Measurements from ENCODE around the gene CLASP2.
"Not testable (repeated sequence)": the region's sequence is repeated elsewhere in the genome, so short reads cannot be mapped to it uniquely, and the experiment has no call there.

CLASP2 gene

GRCh38 chr3:33681667-33682066, 36.4 kb downstream of the CLASP2 start:
- H3K36me3 ChIP-seq (ENCODE audit: insufficient read depth, low read length): peaks cover 49% of the 10 kb centered on the region; the same call in 1 of the 2 replicates
- H3K79me2 ChIP-seq (ENCODE audit: insufficient read depth, low read length): no peaks in the 10 kb centered on the region
- no peak overlapping the region for H3K9ac ChIP-seq (ENCODE audit: low read depth, low read length, poor library complexity, severe bottlenecking)
- H3K4me1 ChIP-seq (ENCODE audit: insufficient read depth, low read length, poor library complexity, severe bottlenecking): no peaks in the 10 kb centered on the region
- no peaks in the 10 kb centered on the region for H4K20me1 ChIP-seq (ENCODE audit: insufficient read depth, low read length, poor library complexity, severe bottlenecking)
- H3K4me3 ChIP-seq (ENCODE audit: low read length, poor library complexity, severe bottlenecking): no peak overlapping the region
- H3K4me2 ChIP-seq (ENCODE audit: low read depth, low read length, poor library complexity, severe bottlenecking): no peak overlapping the region
- H3K9me3 ChIP-seq (ENCODE audit: insufficient read depth, low read depth, low read length): 0 out of 2 replicates have a peak, but pooled peaks cover 7% of the 10 kb centered on the region
- H2AFZ ChIP-seq (ENCODE audit: low read length): no peak overlapping the region
- no peaks in the 10 kb centered on the region for H3K9me2 ChIP-seq (replicated peaks; ENCODE audit: low read depth, low read length)
- no peaks in the 10 kb centered on the region for H3K27me3 ChIP-seq (ENCODE audit: insufficient read depth, low read length, poor library complexity, severe bottlenecking)
- TF ChIP-seq CTCF (conservative IDR thresholded peaks at IDR 0.05; ENCODE audit: low read length) (no peak), EZH2phosphoT487 (IDR thresholded peaks at IDR 0.05; ENCODE audit: borderline replicate concordance) (no peak)
- no peaks in the 10 kb centered on the region for H3F3A ChIP-seq (ENCODE audit: low read depth)

DNA sequence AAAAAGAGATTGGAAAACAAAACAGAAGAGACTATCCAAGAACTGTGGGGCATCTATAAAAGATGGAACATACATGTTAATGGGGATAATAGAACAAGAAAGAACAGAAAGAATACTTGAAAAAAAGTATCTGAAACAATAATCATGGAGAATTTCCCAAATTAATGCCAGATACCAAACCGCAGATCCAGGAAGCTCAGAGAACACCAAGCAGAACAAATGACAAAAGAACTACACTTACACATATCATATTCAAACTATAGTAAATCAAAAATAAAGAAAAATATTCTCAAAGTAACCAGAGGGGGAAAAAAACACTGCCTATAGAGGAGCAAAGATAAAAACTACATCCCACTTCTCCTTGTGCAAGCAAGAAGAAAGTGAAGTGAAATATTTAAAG, 40.0 kb downstream of the CLASP2 start:
- Histone ChIP-seq H3K4me2 (ENCODE audit: low read depth, low read length, poor library complexity, severe bottlenecking) (no peak overlapping the region), H3K4me1 (ENCODE audit: insufficient read depth, low read length, poor library complexity, severe bottlenecking) (no peaks in the 10 kb centered on the region), H3K79me2 (ENCODE audit: insufficient read depth, low read length) (no peaks in the 10 kb centered on the region), H4K20me1 (ENCODE audit: insufficient read depth, low read length, poor library complexity, severe bottlenecking) (no peaks in the 10 kb centered on the region), H3K9me2 (replicated peaks; ENCODE audit: low read depth, low read length) (no peaks in the 10 kb centered on the region), H3K27me3 (ENCODE audit: insufficient read depth, low read length, poor library complexity, severe bottlenecking) (no peaks in the 10 kb centered on the region), H3K9ac (ENCODE audit: low read depth, low read length, poor library complexity, severe bottlenecking) (no peak overlapping the region), H3K4me3 (ENCODE audit: low read length, poor library complexity, severe bottlenecking) (no peak overlapping the region), H3F3A (ENCODE audit: low read depth) (no peaks in the 10 kb centered on the region), H2AFZ (ENCODE audit: low read length) (no peak overlapping the region), H3K9me3 (ENCODE audit: insufficient read depth, low read depth, low read length) (0 out of 2 replicates have a peak, but pooled peaks cover 7% of the 10 kb centered on the region), H3K36me3 (ENCODE audit: insufficient read depth, low read length) (peaks cover 31% of the 10 kb centered on the region; the same call in 1 of the 2 replicates)
- TF ChIP-seq EZH2phosphoT487 (IDR thresholded peaks at IDR 0.05; ENCODE audit: borderline replicate concordance): no peak

DNA sequence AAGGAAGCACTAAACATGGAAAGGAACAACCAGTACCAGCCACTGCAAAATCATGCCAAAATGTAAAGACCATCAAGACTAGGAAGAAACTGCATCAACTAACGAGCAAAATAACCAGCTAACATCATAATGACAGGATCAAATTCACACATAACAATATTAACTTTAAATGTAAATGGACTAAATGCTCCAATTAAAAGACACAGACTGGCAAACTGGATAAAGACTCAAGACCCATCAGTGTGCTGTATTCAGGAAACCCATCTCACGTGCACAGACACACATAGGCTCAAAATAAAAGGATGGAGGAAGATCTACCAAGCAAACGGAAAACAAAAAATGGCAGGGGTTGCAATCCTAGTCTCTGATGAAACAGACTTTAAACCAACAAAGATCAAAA, 44.6 kb downstream of the CLASP2 start:
- not testable (repeated sequence) for H3K4me2 ChIP-seq (ENCODE audit: low read depth, low read length, poor library complexity, severe bottlenecking); H3F3A ChIP-seq (ENCODE audit: low read depth); H2AFZ ChIP-seq (ENCODE audit: low read length); H3K9me3 ChIP-seq (ENCODE audit: insufficient read depth, low read depth, low read length); H3K9me2 ChIP-seq (replicated peaks; ENCODE audit: low read depth, low read length); H3K79me2 ChIP-seq (ENCODE audit: insufficient read depth, low read length); H3K4me1 ChIP-seq (ENCODE audit: insufficient read depth, low read length, poor library complexity, severe bottlenecking); H3K4me3 ChIP-seq (ENCODE audit: low read length, poor library complexity, severe bottlenecking); H3K27me3 ChIP-seq (ENCODE audit: insufficient read depth, low read length, poor library complexity, severe bottlenecking); H4K20me1 ChIP-seq (ENCODE audit: insufficient read depth, low read length, poor library complexity, severe bottlenecking); H3K9ac ChIP-seq (ENCODE audit: low read depth, low read length, poor library complexity, severe bottlenecking)
- peaks cover 13% of the 10 kb centered on the region; the same call in 1 of the 2 replicates for H3K36me3 ChIP-seq (ENCODE audit: insufficient read depth, low read length)

DNA sequence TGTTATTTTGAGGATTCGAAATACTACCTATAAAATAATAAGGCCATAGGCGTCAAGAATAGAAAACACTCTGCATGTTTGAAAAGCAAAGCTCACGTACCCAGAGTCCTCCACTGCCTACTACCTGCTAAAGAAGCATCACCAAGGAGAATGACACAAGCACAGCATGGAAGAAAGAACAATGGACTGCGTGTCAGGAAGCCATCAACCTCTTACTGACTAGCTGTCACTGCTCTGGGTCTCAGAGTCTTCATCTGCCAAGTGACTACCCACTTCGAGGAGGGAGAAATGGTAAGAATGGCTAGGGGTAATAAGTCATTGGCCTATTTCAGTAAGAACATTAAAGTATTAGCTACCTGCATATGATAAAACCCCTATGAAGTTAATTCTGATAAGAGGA, 49.4 kb downstream of the CLASP2 start:
- no peaks in the 10 kb centered on the region for H3K4me1 ChIP-seq (ENCODE audit: insufficient read depth, low read length, poor library complexity, severe bottlenecking)
- H3K4me3 ChIP-seq (ENCODE audit: low read length, poor library complexity, severe bottlenecking): no peak overlapping the region
- H3K9me3 ChIP-seq (ENCODE audit: insufficient read depth, low read depth, low read length): no peaks in the 10 kb centered on the region
- H4K20me1 ChIP-seq (ENCODE audit: insufficient read depth, low read length, poor library complexity, severe bottlenecking): no peaks in the 10 kb centered on the region
- no peak overlapping the region for H3K4me2 ChIP-seq (ENCODE audit: low read depth, low read length, poor library complexity, severe bottlenecking)
- H3K36me3 ChIP-seq (ENCODE audit: insufficient read depth, low read length): peaks cover 13% of the 10 kb centered on the region; the same call in 1 of the 2 replicates
- H3K9ac ChIP-seq (ENCODE audit: low read depth, low read length, poor library complexity, severe bottlenecking): no peak overlapping the region
- H3K79me2 ChIP-seq (ENCODE audit: insufficient read depth, low read length): no peaks in the 10 kb centered on the region
- H3K27me3 ChIP-seq (ENCODE audit: insufficient read depth, low read length, poor library complexity, severe bottlenecking): no peaks in the 10 kb centered on the region
- H2AFZ ChIP-seq (ENCODE audit: low read length): no peak overlapping the region
- no peaks in the 10 kb centered on the region for H3K9me2 ChIP-seq (replicated peaks; ENCODE audit: low read depth, low read length)
- TF ChIP-seq EZH2phosphoT487 (IDR thresholded peaks at IDR 0.05; ENCODE audit: borderline replicate concordance): no peak
- TF ChIP-seq CTCF (conservative IDR thresholded peaks at IDR 0.05; ENCODE audit: low read length): no peak
- H3F3A ChIP-seq (ENCODE audit: low read depth): no peaks in the 10 kb centered on the region

Data from Loucy (cell line).